ENCODE measurements around the gene DSG4.

GRCh38 chr18:31393286-31393685 lies 16.7 kb downstream of the DSG4 start:
- no peak for TF ChIP-seq CEBPB (IDR thresholded peaks at IDR 0.05; ENCODE audit: low read depth)
- no peak for TF ChIP-seq ZNF274 (IDR thresholded peaks at IDR 0.05; ENCODE audit: low read depth, low read length)
- TF ChIP-seq POLR2A (IDR thresholded peaks at IDR 0.05; ENCODE audit: borderline replicate concordance, extremely low read depth, insufficient read depth, insufficient read length), result no peak
- no peak for TF ChIP-seq EZH2 (IDR thresholded peaks at IDR 0.05)
- TF ChIP-seq CTCF (IDR thresholded peaks at IDR 0.05 in 2 of 3, conservative IDR thresholded peaks at IDR 0.05 in 1 of 3; ENCODE audit: borderline replicate concordance in 1 of 3, insufficient read depth in 1 of 3, low read depth in 2 of 3, low read length in 2 of 3), result no peak
- no peak for TF ChIP-seq POLR2AphosphoS5 (IDR thresholded peaks at IDR 0.05; ENCODE audit: low read depth, low read length)
- TF ChIP-seq REST (IDR thresholded peaks at IDR 0.05; ENCODE audit: low read depth), result no peak
